CD4-positive, alpha-beta T cell treated with Interleukin-1 beta for 1 hour (primary cell): ENCODE results near the gene SPNS3.

Source experiments
- DNase-seq, 2 donors: peaks; one replicate each; pipeline ENCODE4 v3.0.0-alpha.2; 2020 to 2022

The SPNS3 gene

DNA sequence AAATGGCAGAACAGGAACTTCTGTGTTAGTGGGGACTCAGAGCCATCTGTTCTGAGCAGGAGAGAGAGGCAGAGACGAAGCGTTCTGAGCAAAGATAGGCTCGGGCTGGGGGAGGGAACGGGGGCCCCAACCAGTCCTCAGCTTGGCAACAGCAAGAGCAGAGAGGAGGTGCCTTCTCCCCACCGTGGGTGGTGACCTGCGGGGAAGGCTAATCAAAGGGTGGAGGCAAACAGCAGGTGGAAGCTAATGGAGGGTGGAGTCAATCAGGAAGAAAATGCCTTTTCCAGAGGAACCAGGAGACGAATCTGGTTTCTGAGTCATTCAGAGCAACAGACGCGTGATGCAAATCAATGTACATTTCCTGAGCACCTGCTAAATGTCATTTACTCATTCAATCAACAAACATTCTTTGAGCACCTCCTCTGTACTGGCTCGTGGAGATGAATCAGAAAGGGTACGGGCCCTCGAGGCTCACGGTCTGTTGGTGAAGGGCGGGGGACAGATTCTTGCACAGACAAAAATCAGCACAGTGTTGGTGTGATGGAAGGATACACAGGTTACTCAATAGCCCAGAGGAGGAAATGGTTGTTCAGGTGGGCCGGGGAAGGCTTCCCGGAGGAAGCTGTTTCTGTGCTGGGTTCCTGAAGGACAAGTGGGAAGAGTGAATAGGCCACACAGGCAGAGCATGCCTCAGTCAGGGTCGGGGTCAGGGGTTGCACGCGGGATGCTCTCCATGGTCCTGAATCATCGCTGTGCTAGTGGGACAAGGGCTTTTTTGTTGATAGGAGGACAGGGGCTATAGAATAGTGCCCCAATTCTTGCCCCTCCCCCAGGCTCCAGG lies 59.2 kb downstream of the SPNS3 start:
- DNase-seq: peak in 1 of 2 donors; percentile 21

DNA sequence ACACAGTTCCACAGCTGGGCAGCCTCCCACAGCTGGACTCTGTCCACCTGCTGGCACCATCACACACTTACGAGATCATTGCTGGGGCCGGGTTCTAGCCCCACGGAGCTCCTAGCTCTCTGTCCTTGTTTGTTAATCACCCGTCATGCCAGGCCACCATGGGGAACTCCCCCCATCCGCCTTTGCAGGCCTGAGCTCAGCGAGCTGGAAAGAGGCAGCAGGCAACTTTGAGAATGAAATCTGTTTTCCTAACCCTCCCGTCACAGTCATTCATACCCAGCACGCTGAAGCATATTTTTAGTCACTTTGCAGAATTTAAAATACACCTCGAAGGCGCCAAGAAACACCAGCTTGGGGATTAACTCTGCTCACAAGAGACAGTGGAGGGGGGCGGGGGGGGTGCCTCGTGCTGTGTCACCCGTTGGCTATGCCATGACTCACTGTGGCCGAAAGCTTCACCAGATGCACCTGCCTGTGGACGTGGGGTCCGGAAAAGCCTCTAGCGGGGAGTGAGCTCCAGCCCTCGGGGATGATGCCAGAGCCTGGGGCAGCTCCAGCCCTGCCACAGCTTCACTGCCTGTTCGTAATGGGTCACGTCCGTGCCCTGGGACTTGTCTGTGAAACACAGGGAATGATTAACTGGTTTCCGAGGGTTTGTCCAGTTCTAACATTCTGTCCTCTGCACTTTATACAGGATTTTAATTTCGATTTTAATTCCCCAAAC lies 63.5 kb downstream of the SPNS3 start:
- no peak for DNase-seq

DNA sequence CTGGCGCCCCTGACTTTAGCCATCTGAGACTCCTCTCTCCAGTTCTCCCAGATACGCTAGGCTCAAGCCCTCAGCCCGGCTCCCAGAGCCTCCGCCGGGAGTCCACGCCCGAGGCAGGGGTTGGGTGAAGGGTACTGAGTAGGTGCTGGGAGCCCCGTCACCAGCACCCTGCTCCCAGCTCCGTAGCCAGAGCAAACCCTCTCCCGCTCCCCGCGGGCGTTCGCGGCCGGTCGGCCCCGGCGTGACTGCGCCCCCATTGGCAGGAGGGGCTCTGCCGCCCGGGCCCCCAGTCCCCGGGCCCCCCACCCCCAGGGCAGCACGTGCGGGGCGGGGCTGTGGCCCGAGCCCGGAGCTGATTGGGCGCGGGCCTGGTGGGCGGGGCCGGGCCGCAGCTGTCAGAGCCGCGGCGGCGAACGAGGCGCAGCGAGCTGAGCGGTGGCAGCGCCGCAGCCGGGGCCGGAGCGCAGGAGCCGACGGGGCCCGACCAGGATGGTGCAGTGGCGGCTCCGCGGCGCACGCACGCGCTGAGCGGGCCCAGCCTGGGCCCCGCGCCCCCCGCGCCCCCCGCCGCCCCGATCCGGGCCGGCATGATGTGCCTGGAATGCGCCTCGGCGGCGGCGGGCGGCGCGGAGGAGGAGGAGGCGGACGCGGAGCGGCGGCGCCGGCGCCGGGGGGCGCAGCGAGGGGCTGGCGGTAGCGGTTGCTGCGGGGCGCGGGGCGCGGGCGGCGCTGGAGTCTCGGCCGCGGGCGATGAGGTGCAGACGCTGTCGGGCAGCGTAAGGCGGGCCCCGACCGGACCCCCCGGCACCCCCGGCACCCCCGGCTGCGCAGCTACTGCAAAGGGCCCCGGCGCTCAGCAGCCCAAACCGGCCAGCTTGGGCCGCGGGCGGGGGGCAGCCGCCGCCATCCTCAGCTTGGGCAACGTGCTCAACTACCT lies 65.0 kb downstream of the SPNS3 start, which contains the start of gene SPNS2:
Gene SPNS2, plus strand, starts transcription at position 421 of the 937 bp plus-strand sequence. Its CDS starts 167 bp downstream, at position 588.
- DNase-seq: peak; percentile 68 to 75

DNA sequence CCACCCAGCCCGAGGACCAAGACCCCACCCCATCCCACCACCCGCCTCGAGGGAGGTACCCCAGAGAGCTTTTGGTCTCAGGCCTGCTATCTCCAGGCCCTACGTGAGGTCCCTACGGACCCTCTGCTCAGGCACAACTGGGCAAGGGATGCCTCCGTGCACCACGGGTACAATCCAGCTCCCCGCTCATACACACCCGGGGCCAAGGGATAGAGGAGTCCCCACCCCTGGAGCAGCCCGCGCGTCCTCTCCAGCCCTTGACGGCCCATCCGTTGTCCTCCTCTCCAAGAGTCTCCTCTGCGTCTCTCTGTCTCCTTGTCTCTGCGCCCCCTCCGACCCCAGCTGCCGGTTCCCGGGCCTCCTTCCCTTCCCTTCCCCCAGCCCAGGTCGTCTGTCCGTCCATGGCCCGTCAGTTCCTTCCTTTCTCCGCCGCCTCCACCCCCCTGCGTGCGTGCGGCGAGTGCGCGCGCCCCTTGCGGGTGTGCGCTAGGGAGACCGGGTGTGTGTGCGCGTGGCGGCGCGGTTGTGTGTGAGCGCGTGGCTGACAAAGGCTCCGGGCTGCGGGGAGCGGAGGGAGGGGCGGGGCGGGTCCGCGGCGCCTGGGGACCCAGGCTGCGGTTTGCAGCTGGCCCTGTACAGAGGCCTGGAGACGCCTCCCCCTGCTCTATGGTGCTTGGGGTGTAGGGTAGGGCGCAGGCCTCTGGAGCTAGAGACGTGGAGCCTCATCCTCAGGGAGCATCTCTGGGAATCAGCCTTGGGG lies 65.9 kb downstream of the SPNS3 start:
- DNase-seq: peak; percentile 15 to 43

DNA sequence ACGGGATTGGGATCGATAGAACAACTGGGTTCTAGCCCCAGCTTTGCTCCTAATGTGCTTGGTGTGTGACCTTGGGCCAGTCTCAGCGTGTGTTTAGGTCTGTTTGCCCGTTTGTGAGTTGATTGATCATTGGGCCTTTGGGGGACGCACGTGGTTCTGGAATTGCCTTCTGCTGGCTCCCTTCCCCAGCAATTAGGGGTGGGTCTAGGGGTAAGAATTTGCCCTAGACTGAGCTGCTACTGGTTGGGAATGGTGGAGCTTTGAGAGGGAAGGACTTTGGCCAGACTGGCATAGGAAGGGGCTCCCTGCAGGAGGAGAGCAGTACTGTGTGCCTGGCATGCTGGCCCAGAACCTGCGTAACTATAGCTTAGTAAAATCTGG lies 66.4 kb downstream of the SPNS3 start:
- DNase-seq: no peak

DNA sequence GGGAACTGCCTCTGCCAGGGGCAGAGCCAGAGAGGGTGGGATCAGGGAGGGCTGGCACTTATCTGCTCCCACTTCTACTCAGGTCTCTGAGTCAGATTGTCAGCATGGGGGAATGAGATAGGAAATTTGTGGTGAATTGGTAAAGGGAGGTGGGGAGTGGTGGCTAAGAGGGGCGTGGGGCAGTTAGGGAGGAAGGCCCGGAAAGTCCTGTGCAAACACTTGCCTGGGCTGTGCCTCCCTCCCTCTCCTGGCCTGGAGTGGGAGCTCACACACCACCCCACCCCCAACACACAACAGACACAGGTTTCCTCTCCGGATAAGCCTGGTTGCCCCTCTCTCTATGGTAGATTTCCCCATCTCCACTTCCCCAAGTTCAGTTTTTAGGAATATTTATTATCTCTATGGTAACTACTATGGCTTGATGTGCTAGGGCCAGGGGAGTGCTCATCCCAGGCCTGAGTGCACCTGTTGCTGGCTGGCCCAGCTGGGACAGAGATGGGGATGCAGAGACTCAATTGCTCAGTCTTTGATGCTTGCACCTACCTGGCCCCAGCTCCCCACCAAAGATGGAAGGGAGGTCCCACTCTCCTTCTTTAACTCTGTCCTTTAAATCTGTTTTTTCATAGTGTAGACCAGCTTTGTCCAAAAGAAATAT lies 67.7 kb downstream of the SPNS3 start:
- no peak for DNase-seq

DNA sequence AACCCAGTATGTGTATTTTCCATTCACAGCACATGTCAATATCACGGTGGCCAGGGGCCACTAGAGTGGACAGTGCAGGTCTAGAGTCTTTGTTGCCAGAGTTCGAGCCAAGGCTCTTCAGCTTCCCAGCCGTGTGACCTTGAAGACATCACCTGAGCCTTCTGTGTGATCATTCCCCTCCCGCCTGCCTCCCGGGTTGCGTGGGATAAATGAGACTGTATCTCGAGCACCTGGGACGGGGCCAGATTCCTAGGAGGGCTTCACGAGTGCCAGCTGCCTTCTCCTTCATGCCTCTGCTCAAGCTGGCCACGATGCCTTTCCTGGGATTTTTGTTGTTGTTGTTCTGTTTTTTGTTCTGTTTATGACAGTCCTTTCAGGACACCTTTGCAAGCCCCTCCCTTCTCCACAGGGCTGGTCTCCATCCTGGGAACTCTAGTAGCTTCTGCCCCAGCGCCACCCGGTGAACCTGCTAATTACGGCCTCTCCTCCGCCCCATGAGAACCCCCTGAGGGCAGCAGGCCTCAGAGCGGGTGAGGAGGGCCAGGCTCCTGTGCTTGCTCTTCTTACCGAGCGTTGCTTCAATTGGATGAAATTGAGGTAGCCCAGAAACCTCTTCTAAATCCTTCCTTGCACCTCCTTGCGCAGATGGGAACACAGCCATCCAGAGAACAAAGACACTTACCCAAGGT lies 68.9 kb downstream of the SPNS3 start:
- DNase-seq: no peak

DNA sequence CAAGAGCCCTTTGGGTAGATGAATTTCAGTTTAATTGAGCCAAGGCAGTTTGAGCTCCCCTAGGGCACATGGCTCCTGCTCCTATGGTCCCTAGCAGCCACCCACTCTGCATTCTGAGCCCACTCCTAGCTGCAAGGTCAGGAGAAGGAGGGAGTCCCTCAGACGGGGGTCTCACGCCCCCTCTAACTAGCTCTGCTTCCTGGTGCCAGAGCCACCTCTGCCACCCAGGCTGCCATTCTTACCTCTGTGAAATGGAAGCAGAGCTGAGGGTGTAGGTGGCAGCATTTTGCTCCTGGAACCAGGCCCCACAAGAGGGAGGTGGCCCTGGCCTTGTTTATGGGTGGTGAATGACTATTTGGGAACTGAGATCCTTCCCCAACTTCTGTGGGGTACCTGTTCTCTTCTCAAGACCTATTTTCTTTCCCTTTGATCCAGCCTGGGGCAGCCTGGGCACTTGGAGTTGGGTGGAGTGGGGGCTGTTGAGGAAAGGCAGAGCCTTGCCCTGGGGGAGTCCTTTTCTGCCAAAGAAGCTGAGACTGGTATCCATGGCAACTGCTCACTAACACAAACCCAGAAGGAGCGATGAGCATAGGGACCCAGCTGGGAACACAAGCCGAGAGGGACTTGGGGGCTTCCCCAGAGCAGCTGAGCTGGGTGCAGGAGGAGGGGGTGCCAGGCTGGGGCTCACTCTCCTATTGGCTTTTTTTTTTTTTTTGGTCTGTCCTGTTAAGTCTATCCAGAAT lies 69.7 kb downstream of the SPNS3 start:
- no peak for DNase-seq

DNA sequence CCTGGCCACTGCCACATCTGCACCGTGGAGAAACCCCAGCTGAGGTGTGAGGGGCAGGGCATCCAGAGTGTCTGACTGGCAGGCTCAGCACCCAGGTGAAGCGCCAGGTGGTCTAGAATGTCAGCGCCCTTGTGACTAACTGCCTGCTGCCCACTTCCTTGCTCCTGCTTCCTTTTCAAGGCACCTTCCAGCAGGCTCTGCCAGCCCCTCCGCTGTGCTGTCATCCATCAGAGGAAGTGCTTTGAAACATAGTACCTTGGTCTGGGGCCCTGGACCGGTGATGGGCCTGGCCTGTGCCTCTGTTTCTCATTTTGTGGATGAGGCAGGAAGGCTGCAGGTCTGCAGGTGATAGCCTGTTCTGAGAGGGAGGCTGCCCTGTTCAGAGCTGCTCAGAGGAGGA lies 70.4 kb downstream of the SPNS3 start:
- DNase-seq: no peak

DNA sequence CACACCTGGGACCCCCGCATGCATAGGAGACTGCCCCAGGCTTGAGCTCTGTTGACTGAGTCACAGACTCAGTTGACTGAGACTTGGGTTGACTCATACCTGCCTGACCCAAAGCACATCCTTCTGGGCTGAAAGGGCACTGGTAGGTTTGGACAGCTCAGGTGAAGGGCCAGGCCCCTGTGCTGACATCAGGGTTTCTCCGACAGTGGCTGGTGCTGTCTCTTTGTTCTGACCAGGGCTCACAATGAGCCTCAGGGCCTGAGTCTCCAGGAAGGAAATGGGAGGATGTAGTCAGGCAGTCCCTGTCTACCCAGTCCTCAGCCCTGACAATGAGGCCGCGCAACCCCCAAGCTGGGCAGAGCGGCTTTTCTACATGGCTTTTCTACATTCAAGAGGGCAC lies 71.4 kb downstream of the SPNS3 start:
- no peak for DNase-seq

DNA sequence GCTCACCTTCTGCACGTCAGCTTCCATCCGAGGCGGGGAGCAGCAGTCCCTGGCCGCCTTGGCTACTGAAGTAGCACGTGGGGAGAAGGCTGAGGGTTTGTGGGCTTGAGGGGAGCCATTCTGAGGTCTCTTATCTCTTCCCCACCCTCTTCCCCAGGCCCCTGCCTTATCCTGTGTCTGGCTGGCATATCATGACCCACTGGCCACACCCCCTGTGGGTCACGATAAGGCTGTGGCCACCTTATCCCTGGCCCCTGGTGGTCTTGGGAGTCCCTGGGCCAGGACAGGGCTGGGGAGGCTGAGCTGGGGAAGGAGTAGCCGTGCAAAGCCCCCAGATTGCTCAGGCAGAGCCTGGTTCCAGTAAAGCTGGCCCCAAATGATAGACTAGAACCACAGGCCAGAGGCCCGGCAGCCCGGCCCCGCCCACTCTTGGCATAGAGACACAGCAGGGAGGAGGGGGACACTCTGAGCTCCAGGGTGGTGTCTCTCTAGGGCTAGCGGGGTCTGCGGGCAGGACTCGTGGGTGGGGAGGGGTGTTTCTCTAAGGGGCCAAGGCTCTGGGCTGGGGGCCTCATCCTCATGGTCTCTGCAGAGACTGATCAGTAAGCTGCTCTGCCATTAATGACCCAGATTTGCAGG lies 72.6 kb downstream of the SPNS3 start:
- no peak for DNase-seq

DNA sequence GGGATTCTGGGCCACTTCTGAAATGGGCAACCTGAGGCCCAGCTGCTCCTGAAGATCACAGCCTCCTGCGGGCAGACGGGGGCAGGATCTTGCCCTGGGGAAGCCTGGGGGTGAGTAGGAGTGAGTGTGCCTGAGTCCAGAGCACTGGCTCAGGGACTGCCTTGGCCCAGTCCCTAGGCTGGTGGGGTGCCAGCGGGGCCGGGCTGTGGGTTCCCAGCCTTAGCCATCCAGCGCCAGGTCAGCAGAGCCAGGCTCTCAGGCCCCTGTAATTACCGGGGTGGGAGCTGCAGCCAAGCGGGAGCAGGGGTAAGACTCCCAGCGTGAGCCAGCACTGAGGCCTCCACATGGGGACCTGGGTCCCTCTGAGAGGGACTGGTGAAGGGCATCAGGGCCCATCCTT lies 73.2 kb downstream of the SPNS3 start:
- no peak for DNase-seq

DNA sequence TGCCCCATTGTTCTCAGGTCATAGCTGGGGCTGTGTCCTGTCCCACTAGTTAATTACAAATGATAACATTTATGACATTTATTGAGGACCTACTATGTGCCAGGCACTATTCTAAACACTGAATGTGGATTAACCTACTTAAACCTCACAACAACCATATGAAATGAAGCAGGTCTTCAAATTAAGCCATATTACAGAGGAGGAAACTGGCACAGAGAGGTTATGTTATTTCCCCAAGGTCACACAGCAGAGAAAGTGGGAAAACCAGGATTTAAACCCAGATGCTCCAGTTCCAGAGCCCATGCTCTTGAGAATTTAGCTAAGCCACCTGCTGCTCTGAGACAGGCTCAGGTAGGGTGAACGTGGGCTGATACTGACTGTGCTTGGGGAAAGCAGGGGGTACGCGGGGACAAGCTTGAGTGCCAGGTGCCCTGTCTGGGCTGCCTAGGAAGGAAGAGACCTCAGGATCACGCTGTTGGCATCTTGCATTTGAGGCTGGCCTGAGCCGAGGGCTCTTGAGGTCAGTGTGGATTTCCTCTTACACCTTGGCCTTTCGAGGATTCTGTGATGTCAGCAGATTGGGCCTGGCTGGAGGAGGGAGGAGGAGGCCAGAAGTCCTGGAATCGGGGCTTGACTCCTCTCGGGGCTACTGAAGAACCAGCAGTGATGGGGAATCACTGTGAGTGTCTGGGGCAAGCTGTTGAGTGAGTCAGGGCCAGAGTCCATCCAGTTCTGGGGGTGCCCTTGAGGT lies 73.8 kb downstream of the SPNS3 start:
- no peak for DNase-seq

DNA sequence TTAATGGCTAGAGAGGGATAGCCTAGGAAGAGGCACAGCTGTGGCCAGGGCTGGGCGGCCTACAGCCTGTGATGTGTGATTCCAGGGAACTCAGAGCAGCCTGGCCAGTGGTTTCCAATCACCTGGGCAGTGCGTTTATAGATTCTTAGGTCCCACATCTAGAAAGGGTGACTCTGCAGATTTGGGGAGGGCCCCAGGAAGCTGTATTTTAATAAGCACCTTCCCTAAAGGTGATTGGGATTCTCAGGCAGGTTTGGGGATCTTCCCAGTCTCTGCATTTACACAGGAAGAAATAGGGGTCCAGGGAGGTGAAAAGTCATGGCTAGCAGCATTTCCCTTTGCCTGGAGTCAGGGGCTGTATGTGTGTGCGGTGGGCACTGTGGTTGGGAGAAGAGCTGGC lies 74.5 kb downstream of the SPNS3 start:
- no peak for DNase-seq

DNA sequence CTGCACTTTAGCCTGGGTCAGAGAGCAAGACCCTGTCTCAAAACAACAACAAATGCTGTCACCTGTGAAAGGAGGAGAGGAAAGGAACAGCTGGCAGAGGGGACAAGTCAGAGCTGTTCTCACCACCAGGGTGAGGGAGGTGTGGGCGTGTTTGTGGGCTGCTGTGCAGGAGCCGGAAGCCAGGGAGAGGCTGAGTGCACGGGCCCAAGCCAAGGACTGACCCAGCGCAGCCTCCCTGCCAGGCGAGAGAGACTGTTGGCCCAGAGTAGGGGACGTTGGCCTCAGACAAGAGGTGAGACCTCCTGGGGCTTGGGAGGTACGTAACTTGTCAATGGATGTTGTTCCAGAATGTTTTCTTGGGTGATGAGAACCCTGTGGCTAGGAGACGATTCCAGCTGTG lies 75.7 kb downstream of the SPNS3 start:
- no peak for DNase-seq

DNA sequence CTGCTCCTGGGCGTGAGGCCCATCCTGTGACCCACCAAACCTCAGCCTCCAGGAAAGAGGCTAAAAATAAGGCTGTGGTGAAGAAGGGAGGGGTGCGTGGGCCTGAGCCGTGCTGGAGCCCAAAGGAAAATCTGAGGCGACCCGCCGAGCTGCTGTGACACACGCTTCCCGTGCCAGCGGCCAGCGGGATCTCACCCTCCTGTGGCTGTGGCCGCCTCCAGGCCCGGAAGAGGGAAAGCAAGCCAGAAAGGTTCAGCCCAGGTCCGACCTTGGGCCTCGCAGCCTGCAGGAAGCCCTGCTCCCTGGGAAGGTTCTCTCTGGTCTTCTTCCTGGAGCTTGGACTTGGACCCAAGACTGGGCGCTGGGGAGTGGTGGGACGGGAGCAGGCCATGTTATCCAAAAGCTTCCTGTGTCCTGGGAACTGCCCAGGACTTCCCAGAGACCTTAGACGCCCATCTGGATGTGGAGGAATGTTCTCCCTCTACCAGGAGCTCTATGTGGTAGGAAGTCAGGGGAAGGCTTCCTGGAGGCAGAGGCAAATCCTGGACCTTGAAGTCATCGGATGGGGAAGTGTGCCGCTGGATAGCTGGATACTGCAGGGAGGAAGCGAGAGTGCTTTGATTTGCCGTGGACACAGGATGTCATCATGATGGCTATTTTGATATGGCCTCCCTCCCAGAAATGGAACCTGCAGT lies 76.3 kb downstream of the SPNS3 start:
- no peak for DNase-seq

DNA sequence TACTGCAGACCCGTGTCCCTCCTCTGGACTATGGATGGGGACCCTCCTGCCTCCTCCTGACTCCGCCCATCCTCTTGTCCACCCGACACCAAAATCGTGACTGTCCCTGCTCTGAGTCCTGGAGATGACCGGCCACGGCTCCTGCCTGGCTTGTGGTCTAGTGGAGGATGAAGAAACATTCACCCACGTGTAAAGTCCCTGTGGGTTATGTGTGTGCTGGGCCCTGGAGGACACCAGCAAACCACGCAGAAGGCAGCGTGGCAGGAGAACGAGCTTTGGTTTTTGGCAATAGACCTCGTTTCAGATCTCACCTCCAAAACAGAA lies 76.8 kb downstream of the SPNS3 start:
- DNase-seq: no peak

DNA sequence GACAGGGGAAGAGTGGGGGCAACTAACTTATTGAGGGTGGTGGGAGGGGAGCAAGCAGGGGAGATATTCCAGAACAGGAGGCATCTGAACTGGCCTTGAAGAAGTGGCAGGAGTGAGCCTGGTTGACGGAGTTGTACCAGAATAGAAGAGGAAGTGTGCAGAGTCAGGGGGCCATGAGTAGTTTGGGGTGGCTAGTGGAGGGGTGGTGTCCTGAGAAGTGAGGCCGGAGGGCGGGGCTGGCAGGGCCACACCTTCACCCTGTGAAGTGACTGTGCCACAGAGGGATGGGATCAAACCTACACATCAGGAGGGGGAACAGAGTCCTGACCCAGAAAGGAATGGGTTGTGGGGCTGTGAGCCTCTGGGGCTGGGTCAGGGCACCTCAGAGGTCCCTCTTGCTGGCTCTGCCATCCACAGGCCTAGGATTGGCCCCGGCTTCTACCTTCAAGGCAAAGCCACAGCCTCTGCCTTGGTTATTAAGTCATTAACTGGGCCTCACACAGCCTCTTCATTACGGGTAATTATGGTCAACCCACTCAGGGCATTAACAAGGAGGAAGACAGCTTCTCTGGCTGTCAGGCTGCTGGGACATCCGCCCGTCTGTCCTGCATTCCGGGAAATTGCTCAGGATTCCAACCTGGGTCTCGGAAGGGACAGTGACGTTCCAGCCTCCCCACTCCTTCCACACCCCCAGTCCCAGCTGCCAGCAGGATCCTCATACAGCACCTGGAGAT lies 77.6 kb downstream of the SPNS3 start:
- no peak for DNase-seq
